Frontal cortex (tissue), 4 donors: Measurements from ENCODE around the gene EML6. TPM values are rescaled to one million over a fixed set of nuclear protein-coding genes. Genes with fewer than 3 reads are reported as not detected.
"Not testable (repeated sequence)": the region's sequence is repeated elsewhere in the genome, so short reads cannot be mapped to it uniquely, and the experiment has no call there.

ENCODE experiments used
- DNase-seq, 2 donors: peaks; one replicate each; pipeline ENCODE4 v3.0.0; 2012; ENCODE audit warnings: low spot score in 2 of 2
- FAIRE-seq: peaks from 2 replicates; lab custom pipeline; 2012; peaks lifted over from hg19 to GRCh38; lab: Jason Lieb, UNC
- total RNA-seq: library from RNA; depleted of rRNA; stranded (reverse); fragments of >200 nt; gene quantifications from one replicate; pipeline ENCODE4 v1.2.3, GENCODE V29; 2014
- donor health status: control.
- donor health status: control.
- donor health status: control.

The EML6 gene
- total RNA-seq, 1 donor from 2014 or later, result 5.3 TPM

GRCh38 chr2:54838585-54839035, 115.1 kb downstream of the EML6 start:
- DNase-seq, result peak; percentile 31 to 53
- no peak for FAIRE-seq

DNA sequence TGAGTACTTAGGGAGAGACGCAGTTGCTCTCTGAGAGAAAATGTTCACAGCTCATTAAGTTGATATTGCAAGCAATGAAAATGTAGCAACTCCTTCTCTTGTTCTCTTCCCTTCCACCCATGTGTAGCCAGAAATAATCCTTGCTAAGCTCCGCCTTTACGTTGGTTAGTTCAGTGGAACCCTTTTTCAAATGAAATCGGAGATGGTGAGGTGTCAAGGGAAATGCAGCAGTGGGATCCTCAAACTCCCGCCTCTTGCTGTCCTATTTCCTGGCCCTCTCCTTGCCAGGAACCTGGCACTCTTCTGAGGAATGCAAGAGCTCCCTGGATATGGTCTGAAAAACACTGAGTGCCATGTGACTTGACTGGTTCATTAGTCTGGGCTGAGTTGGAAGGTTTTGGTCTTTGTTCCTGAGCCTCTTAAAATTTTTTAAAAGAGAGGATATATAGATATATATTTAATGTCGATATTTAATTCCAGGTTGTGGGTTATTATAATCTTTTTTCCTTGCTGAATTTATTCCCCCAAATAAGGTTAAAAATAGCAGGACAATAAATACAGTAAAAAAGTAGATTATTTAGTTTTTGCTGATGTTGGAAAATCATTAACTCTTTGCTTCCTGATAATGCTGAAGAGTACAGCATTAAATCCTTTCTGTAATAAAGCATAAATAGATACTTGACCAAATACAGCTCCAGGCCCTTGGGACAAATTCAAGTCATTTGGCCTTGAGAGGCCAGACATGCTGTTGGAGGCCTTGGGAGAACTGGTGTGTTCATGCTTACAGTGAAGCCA, 116.2 kb downstream of the EML6 start:
- DNase-seq, result no peak
- no peak for FAIRE-seq

DNA sequence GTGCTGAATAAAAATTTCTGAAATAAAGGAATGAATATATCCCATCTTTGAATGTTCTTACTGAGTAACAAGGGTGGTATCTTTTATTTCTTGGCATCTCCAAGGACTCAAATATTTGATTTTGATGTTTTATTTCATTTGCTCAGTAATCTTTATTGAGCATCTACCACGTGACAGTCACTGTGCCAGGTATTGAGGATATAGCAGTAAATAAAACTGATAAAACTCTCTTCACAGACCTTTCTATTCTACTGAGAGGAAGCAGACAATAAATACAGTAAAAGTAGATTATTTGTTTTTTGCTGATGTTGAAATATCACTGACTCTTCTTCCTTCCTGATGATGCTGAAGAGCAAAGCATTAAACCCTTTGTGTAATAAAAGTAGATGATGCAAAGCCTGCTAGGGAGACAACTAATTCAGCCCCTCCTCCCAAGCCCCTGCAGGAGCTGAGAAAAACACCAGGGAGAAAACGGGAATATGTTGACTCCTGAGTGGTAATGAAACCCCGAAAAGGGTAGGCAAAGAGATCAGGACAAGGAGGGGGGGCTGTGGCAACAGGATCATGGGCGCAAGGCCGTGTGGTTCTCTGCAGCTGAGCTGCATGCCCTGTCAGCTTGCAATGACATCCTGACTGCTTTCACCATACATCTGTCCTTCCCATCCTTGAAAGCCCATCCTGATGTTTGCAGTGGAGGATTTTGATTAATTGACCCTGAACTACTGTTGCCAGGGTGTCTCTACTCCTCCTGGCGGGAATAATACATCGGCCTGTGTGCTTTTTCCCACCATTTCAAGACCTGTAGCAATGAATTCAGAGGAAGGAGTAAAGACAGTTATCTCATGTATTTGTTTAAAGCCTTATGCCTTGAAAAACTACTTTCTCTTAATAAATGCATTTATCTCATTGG, 117.4 kb downstream of the EML6 start:
- FAIRE-seq, result no peak
- DNase-seq, result no peak

DNA sequence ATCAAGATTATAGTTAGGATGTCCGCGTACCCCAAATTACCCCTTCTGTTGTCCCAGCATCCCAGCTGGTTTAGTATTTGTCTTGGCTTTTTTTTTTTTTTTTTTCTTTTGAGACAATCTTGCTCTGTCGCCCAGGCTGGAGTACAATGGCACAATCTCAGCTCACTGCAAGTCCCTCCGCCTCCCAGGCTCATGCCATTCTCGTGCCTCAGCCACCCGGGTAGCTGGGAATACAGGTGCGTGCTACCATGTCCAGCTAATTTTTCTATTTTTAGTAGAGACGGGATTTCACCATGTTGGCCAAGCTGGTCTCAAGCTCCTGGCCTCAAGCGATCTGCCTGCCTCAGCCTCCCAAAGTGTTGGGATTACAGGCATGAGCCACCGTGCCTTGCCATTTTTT, 118.0 kb downstream of the EML6 start:
- not testable (repeated sequence) for FAIRE-seq, DNase-seq

DNA sequence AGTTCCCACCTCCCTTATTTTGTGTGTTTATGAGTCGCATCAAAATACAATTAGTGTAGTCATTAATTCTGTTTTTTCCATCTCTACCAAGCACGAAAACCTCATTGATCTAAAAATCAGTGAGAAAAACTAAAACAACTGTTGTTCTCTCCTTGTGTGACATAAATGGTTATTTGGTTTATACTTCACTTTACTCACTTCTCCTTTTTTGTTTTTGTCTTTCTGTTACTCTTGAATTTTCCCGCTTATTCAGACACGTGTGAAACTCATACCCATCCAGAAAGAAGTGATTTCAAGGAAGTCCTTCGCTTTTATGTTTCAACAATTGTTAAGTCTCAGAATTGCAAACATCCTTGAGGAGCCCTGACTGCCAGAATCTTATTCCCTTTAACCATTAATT, 121.6 kb downstream of the EML6 start:
- FAIRE-seq, result no peak
- DNase-seq, result no peak

- FAIRE-seq (no peak), DNase-seq (no peak)
These were observed 122.1 kb downstream of the EML6 start for GRCh38 chr2:54845514-54845913.

GRCh38 chr2:54850171-54851122, 127.0 kb downstream of the EML6 start:
- FAIRE-seq, result no peak

DNA sequence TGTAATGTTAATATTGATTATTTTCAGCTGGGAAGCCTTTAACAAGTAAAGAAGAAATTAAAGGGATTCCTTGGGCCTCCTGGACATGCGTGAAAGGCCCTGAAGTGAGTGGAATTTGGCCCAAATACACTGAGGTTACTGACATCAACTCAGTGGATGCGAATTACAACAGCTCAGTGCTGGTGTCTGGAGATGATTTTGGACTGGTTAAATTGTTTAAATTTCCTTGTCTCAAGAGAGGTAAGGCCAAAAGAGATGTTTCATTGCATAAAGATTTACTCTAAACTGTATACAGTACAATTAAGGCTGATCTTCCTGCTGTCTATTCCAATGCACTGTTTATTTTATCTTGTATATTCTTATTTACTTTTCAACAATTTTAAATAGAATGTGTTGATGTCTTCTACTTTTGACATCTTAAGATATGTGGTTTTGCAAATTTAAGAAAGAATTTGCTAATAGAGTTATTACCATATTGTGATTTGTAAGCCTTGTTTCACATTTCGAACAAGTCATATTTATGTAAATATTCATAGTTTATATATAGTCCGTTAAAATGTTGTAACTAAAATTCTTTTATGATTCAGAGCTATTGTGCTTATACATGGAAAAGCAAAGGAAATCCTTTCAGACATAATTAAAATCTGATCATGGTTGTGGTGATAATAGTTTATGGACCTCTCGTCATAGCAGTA, 130.3 kb downstream of the EML6 start:
- no peak for FAIRE-seq
- DNase-seq, result no peak

More at GRCh38 chr2:54850171-54851122, 127.0 kb downstream of the EML6 start:
- DNase-seq, result no peak

GRCh38 chr2:54855434-54855833, 132.0 kb downstream of the EML6 start:
- no peak for FAIRE-seq

DNA sequence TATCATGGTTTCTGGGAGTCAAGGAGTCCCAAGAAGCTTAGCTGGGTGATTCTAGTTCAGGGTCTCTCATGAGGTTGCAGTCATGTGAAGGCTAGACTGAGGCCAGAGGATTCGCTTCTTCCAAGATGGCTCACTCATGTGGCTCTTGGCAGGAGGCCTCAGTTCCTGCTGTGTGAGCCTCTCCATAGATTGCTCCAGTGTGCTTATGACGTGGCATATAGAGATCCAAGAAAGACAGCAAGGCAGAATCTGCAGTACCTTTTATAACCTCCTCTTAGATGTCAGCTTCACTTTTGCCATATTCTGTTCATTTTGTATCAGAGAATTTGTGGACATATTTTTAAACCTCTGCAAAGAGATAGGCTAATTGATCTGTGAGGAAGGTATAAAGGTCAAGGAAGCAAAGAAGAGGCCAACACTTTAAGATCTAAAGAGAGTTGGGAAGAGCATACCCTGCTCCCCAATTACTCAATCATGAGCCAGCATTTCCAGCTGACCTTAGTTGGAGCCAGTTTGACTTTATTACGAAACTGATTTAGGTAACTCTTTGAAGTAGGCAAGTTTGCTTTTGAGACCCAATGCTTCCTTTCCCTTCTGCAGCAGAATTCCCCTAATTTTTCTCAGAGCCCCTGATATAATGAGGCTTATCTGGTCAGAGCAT, 134.7 kb downstream of the EML6 start:
- FAIRE-seq, result no peak
- no peak for DNase-seq

More at GRCh38 chr2:54855434-54855833, 132.0 kb downstream of the EML6 start:
- no peak for DNase-seq

DNA sequence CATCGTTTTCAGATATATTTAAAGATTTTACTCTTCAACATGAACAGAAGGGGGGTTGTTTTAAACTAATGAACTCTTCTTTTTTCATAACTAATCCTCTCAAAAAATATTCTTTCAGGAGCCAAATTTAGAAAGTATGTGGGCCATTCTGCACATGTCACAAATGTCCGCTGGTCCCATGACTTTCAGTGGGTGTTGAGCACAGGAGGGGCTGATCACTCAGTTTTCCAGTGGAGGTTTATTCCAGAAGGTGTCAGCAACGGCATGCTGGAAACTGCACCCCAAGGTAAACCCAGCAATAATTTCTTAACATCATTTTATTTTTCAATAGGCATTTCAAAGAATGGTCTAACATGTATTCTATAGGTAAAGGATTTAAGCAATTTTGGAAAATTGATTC, 136.0 kb downstream of the EML6 start:
- no peak for DNase-seq
- no peak for FAIRE-seq

DNA sequence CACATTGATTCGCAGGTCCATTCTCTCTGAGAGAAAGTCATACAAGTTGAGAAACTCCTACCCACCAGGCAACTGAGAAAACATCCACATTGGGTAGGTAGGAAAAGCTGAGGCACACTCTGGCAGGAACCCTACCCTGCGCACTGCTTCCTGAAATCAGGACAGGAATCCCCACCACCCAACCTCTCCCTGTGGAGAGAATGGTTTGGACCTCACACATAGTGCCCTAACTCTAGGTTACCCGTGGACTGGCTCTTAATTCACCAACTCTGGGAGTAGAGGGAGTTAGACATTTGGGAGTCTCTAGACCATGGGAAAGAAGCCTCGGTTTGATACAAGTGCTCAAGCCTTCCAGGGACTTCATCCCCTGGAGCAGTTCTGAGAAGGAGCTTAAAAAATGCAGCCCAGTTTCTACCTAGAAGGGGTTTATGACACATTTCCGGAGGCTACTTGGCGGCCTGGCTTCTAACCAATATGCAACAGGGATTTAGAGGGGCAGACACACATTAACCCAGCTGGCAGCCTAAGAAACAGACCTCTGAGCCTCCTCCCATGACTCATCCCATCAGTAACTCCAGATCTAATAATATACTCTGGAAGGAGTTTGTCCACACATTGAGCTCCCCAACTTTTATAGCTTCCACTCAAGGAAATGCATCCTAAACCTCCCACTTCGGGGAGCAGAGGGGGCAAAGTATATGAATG, 136.7 kb downstream of the EML6 start:
- no peak for FAIRE-seq
- no peak for DNase-seq

DNA sequence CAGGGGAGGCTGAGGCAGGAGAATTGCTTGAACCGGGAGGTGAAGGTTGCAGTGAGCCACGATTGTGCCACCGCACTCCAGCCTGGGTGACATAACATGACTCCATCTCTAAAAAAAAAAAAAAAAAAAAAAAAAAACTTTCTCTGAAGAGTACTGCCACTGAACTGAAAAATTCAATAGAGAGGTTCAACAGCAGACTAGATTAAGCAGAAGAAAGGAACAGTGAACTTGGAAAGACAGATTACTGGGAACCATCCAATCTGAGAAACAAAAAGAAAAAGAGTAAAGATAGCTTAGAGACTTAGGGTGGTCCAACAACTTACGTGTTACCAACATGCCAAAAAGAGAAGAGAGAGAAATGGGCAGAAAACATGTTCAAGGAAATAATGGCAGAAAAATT, 138.8 kb downstream of the EML6 start:
- no peak for FAIRE-seq

GRCh38 chr2:54862742-54863141, 139.3 kb downstream of the EML6 start:
- no peak for DNase-seq

More for the DNA sequence above, 138.8 kb downstream of the EML6 start:
- DNase-seq, result no peak

GRCh38 chr2:54863660-54864059, 140.2 kb downstream of the EML6 start:
- no peak for DNase-seq
- no peak for FAIRE-seq

More at GRCh38 chr2:54862742-54863141, 139.3 kb downstream of the EML6 start:
- no peak for FAIRE-seq

DNA sequence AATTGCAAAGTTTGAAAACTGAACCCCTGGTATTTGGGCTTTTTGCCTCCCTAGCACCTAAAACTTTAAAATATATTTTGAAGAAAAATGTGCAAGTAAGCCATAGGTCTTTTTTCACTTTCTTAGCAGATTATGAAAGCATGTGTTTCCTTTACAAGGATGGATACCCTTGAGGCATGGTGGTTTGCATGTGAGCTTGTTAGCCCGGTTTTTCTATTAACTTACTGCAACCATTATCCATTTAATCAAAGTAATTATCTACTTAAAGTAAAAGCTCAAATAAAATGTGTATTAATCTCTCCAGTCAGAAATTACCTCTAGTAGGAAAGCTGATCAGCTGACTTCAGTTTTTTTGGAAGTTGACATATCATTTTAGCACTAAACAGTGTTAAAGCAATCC, 140.6 kb downstream of the EML6 start:
- FAIRE-seq, result no peak
- DNase-seq, result no peak

- FAIRE-seq (no peak), DNase-seq (no peak)
These were observed 141.3 kb downstream of the EML6 start for GRCh38 chr2:54864727-54865126.

DNA sequence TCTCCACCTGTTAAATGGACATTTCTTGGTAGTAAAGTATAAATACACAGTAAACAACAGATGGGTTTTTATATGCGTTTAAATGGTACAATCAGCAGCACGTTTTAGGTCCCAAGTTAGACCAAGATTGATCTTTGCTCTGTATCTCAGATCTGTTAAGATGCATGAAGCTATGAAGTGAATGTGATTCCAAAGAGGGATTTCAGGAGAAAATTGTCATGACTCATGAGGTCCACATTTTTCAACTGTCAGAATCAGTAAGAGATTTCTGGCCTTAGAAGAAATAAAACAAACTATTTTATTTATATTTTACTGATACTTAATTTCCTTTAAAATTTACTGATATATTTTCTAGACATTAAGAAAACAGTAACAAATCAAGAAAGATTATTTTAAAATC, 142.7 kb downstream of the EML6 start:
- DNase-seq (no peak), FAIRE-seq (peak; percentile 65)
